Trophoblast cell (in vitro differentiated cells and primary cell): ENCODE results near the gene IFIT2.

ENCODE experiments used
- DNase-seq, 2 donors: peaks; one replicate each; pipeline ENCODE4 v3.0.0-alpha.2; 2016
- H2AFZ ChIP-seq: 2 replicates; pipeline ENCODE4 v1.6.1; 2013; ENCODE audit warnings: low read length, moderate library complexity, mild to moderate bottlenecking; ENCODE audit not compliant: insufficient read depth, poor library complexity
- H2AK5ac ChIP-seq: 2 replicates; pipeline ENCODE4 v1.6.1; 2013; ENCODE audit warnings: mild to moderate bottlenecking, low read length
- H2BK120ac ChIP-seq: 2 replicates; pipeline ENCODE4 v1.6.1; 2013; ENCODE audit warnings: low read length, mild to moderate bottlenecking, moderate library complexity; ENCODE audit not compliant: insufficient read depth, poor library complexity
- H2BK12ac ChIP-seq: 2 replicates; pipeline ENCODE4 v1.6.1; 2013; ENCODE audit warnings: mild to moderate bottlenecking, low read length, moderate library complexity
- H2BK5ac ChIP-seq: 2 replicates; pipeline ENCODE4 v1.6.1; 2013; ENCODE audit warnings: low read length, low read depth, moderate library complexity, mild to moderate bottlenecking; ENCODE audit not compliant: poor library complexity
- H3K14ac ChIP-seq: 2 replicates; pipeline ENCODE4 v1.6.1; 2013; ENCODE audit warnings: mild to moderate bottlenecking, low read length
- H3K18ac ChIP-seq: 2 replicates; pipeline ENCODE4 v1.6.1; 2013; ENCODE audit warnings: mild to moderate bottlenecking, low read length
- H3K23ac ChIP-seq: 2 replicates; pipeline ENCODE4 v1.6.1; 2013; ENCODE audit warnings: low read length
- H3K27ac ChIP-seq: 2 replicates; pipeline ENCODE4 v1.5.1; 2013; ENCODE audit warnings: low read depth, mild to moderate bottlenecking, inconsistent platforms, low read length, moderate library complexity
- H3K27me3 ChIP-seq: 2 replicates; pipeline ENCODE4 v1.6.1; 2013; ENCODE audit warnings: inconsistent platforms, mild to moderate bottlenecking, low read length, moderate library complexity; ENCODE audit not compliant: insufficient read depth
- H3K36me3 ChIP-seq, 2 experiments: 1 replicate in 1 of 2; 2 replicates in 1 of 2; pipeline ENCODE4 v1.6.1; 2013; ENCODE audit warnings: low read length in 2 of 2, mild to moderate bottlenecking in 2 of 2, moderate library complexity in 1 of 2; ENCODE audit not compliant: insufficient read depth in 2 of 2, control insufficient read depth in 1 of 2
- H3K4ac ChIP-seq: 2 replicates; pipeline ENCODE4 v1.6.1; 2013; ENCODE audit warnings: low read depth, mild to moderate bottlenecking, low read length, moderate library complexity
- H3K4me1 ChIP-seq, 2 experiments: 1 replicate in 1 of 2; 2 replicates in 1 of 2; pipeline ENCODE4 v1.6.1; 2013; ENCODE audit warnings: low read length in 2 of 2, mild to moderate bottlenecking in 2 of 2, moderate library complexity in 1 of 2; ENCODE audit not compliant: insufficient read depth in 2 of 2, control insufficient read depth in 1 of 2
- H3K4me2 ChIP-seq: 2 replicates; pipeline ENCODE4 v1.6.1; 2013; ENCODE audit warnings: inconsistent platforms, mild to moderate bottlenecking, low read length, moderate library complexity
- H3K4me3 ChIP-seq: 2 replicates; pipeline ENCODE4 v1.5.1; 2013; ENCODE audit warnings: mild to moderate bottlenecking, low read depth, low read length, inconsistent platforms
- H3K79me1 ChIP-seq: one replicate; pipeline ENCODE4 v1.6.1; 2013; ENCODE audit warnings: low read length
- H3K79me2 ChIP-seq: 2 replicates; pipeline ENCODE4 v1.6.1; 2013; ENCODE audit warnings: low read length, mild to moderate bottlenecking; ENCODE audit not compliant: control insufficient read depth, insufficient read depth, poor library complexity
- H3K9ac ChIP-seq: 2 replicates; pipeline ENCODE4 v1.6.1; 2013; ENCODE audit warnings: mild to moderate bottlenecking, low read length
- H3K9me3 ChIP-seq: 2 replicates; pipeline ENCODE4 v1.6.1; 2013; ENCODE audit warnings: low read depth, mild to moderate bottlenecking, control low read depth, inconsistent platforms, low read length; ENCODE audit not compliant: insufficient read depth
- H4K12ac ChIP-seq: 2 replicates; pipeline ENCODE4 v1.6.1; 2013; ENCODE audit warnings: low read depth, mild to moderate bottlenecking, low read length, moderate library complexity
- H4K8ac ChIP-seq: 2 replicates; pipeline ENCODE4 v1.6.1; 2013; ENCODE audit warnings: low read depth, mild to moderate bottlenecking, low read length, moderate library complexity
- H4K91ac ChIP-seq: one replicate; pipeline ENCODE4 v1.6.1; 2013; ENCODE audit warnings: low read depth, mild to moderate bottlenecking, low read length, moderate library complexity
- WGBS: extraction: QIAGEN DNeasy Blood & Tissue Kit; methylation state at CpG from one replicate; pipeline ENCODE4 v1.1.7; 2013; ENCODE audit warnings: missing lambda C conversion rate; ENCODE audit not compliant: insufficient read length, insufficient coverage; ENCODE audit errors: extremely low coverage; 5-methylcytosine and 5-hydroxymethylcytosine counted together

IFIT2 gene

GRCh38 chr10:89351412-89351779 is 49.5 kb downstream of the IFIT2 start:
- no CpG with 5 or more reads among the region's 1 CpG for WGBS
- Histone ChIP-seq H2BK5ac (no peak overlapping the region), H3K79me1 (peaks cover 7% of the 10 kb centered on the region), H3K23ac (no peak overlapping the region), H3K27me3 (no peaks in the 10 kb centered on the region), H4K12ac (no peak overlapping the region), H3K14ac (no peak overlapping the region), H3K18ac (no peak overlapping the region), H3K36me3 (no peaks in the 10 kb centered on the region), H2AK5ac (no peak overlapping the region), H2BK12ac (no peak overlapping the region), H3K4me2 (no peak overlapping the region), H3K9me3 (no peaks in the 10 kb centered on the region), H3K4me3 (no peak overlapping the region), H3K27ac (no peak overlapping the region), H3K4me1 (peaks cover 3 to 14% of the 10 kb centered on the region in 2 experiments), H4K8ac (no peak overlapping the region), H3K4ac (no peak overlapping the region), H3K79me2 (no peaks in the 10 kb centered on the region), H2BK120ac (no peak overlapping the region), H4K91ac (no peak overlapping the region), H2AFZ (no peak overlapping the region), H3K9ac (no peak overlapping the region)
- DNase-seq = no peak

- WGBS = no CpG with 5 or more reads among the region's 12 CpGs
Measured at GRCh38 chr10:89351780-89352597, 50.1 kb downstream of the IFIT2 start.

GRCh38 chr10:89352802-89353201 is 51.0 kb downstream of the IFIT2 start:
- Histone ChIP-seq H3K4ac (no peak overlapping the region), H3K9me3 (no peaks in the 10 kb centered on the region), H2BK12ac (no peak overlapping the region), H3K9ac (no peak overlapping the region), H3K27me3 (no peaks in the 10 kb centered on the region), H4K91ac (no peak overlapping the region), H3K4me1 (peaks cover 3 to 11% of the 10 kb centered on the region in 2 experiments), H2AK5ac (no peak overlapping the region), H3K18ac (no peak overlapping the region), H3K4me2 (no peak overlapping the region), H4K12ac (no peak overlapping the region), H2BK5ac (no peak overlapping the region), H4K8ac (no peak overlapping the region), H3K79me2 (no peaks in the 10 kb centered on the region), H3K27ac (no peak overlapping the region), H2AFZ (no peak overlapping the region), H3K79me1 (peaks cover 5% of the 10 kb centered on the region), H2BK120ac (no peak overlapping the region), H3K4me3 (no peak overlapping the region), H3K23ac (no peak overlapping the region), H3K14ac (no peak overlapping the region), H3K36me3 (no peaks in the 10 kb centered on the region)
- no peak for DNase-seq
- WGBS = no CpG with 5 or more reads among the region's 4 CpGs

More at GRCh38 chr10:89351780-89352597, 50.1 kb downstream of the IFIT2 start:
- no peaks in the 10 kb centered on the region for H3K27me3 ChIP-seq
- no peak overlapping the region for H3K18ac ChIP-seq
- DNase-seq = peak; percentile 77 to 90
- H2AK5ac ChIP-seq = no peak overlapping the region
- no peak overlapping the region for H2BK12ac ChIP-seq
- H3K79me1 ChIP-seq = peaks cover 7% of the 10 kb centered on the region
- no peaks in the 10 kb centered on the region for H3K9me3 ChIP-seq
- H3K36me3 ChIP-seq = no peaks in the 10 kb centered on the region
- H3K4me1 ChIP-seq = peaks cover 3 to 14% of the 10 kb centered on the region in 2 experiments
- no peak overlapping the region for H3K23ac ChIP-seq
- H2AFZ ChIP-seq = no peak overlapping the region
- H2BK5ac ChIP-seq = no peak overlapping the region
- H2BK120ac ChIP-seq = no peak overlapping the region
- H3K4me2 ChIP-seq = no peak overlapping the region
- H3K4me3 ChIP-seq = no peak overlapping the region
- H4K12ac ChIP-seq = no peak overlapping the region
- no peaks in the 10 kb centered on the region for H3K79me2 ChIP-seq
- no peak overlapping the region for H3K4ac ChIP-seq
- H3K9ac ChIP-seq = no peak overlapping the region
- peak overlapping the region; percentile 11 for H3K27ac ChIP-seq
- peak overlapping the region; percentile 47 for H4K8ac ChIP-seq
- no peak overlapping the region for H3K14ac ChIP-seq
- no peak overlapping the region for H4K91ac ChIP-seq

GRCh38 chr10:89355394-89355931 is 53.6 kb downstream of the IFIT2 start:
- WGBS = no CpG with 5 or more reads among the region's 2 CpGs
- Histone ChIP-seq H4K8ac (no peak overlapping the region), H3K27me3 (no peaks in the 10 kb centered on the region), H4K12ac (no peak overlapping the region), H3K9ac (no peak overlapping the region), H4K91ac (no peak overlapping the region), H3K14ac (no peak overlapping the region), H3K23ac (no peak overlapping the region), H3K9me3 (peaks cover 2% of the 10 kb centered on the region), H3K4me3 (no peak overlapping the region), H2BK5ac (no peak overlapping the region), H3K27ac (no peak overlapping the region), H3K4ac (no peak overlapping the region), H3K4me2 (no peak overlapping the region), H3K18ac (no peak overlapping the region), H2AK5ac (no peak overlapping the region), H2AFZ (no peak overlapping the region), H2BK12ac (no peak overlapping the region), H3K4me1 (peaks cover 3 to 10% of the 10 kb centered on the region in 2 experiments), H3K79me2 (no peaks in the 10 kb centered on the region), H2BK120ac (no peak overlapping the region), H3K79me1 (peaks cover 3% of the 10 kb centered on the region), H3K36me3 (no peaks in the 10 kb centered on the region)
- no peak for DNase-seq
